Spinal cord (tissue), 10 donors: ENCODE results near the gene TMEM120B. TPM values are rescaled to one million over a fixed set of nuclear protein-coding genes. Genes with fewer than 3 reads are reported as not detected.
A peak's percentile ranks its signal among the peaks of the same experiment; 100 is the strongest.
"Not testable (repeated sequence)": the region's sequence is repeated elsewhere in the genome, so short reads cannot be mapped to it uniquely, and the experiment has no call there.

ENCODE experiments used
- DNase-seq, 6 donors: peaks; one replicate each; pipeline versions ENCODE4 v3.0.0 to v3.0.0-alpha.2; 2013 to 2015; ENCODE audit warnings: low spot score in 6 of 6, low read depth in 4 of 6
- H3K27ac ChIP-seq: one replicate; pipeline ENCODE4 v1.5.1; 2013; ENCODE audit warnings: low read depth, low read length, control low read depth
- H3K27me3 ChIP-seq: one replicate; pipeline ENCODE4 v1.6.1; 2013; ENCODE audit warnings: low read length; ENCODE audit not compliant: control insufficient read depth, insufficient read depth
- H3K36me3 ChIP-seq: one replicate; pipeline ENCODE4 v1.6.1; 2013; ENCODE audit warnings: low read length; ENCODE audit not compliant: control insufficient read depth, insufficient read depth
- H3K4me1 ChIP-seq: one replicate; pipeline ENCODE4 v1.6.1; 2013; ENCODE audit warnings: low read length; ENCODE audit not compliant: control insufficient read depth, insufficient read depth
- H3K4me3 ChIP-seq: one replicate; pipeline ENCODE4 v1.5.1; 2013; ENCODE audit warnings: low read depth, low read length, control low read depth
- H3K9me3 ChIP-seq: one replicate; pipeline ENCODE4 v1.6.1; 2013; ENCODE audit warnings: low read length; ENCODE audit not compliant: control insufficient read depth, insufficient read depth
- WGBS: methylation state at CpG from one replicate; pipeline ENCODE4 v1.1.5; 2013; ENCODE audit warnings: missing lambda C conversion rate; ENCODE audit not compliant: insufficient coverage; 5-methylcytosine and 5-hydroxymethylcytosine counted together
- polyA plus RNA-seq, 2 donors: library from polyadenylated mRNA; unstranded; fragments of 120-200 nt; gene quantifications; one replicate each; pipeline ENCODE4 v1.2.1, GENCODE V29; 2013; ENCODE audit not compliant: insufficient read length in 2 of 2
- total RNA-seq, 2 donors: library from RNA; depleted of rRNA in 1 of 2; stranded (reverse); fragments of 120-200 nt in 1 of 2; fragments of >200 nt in 1 of 2; gene quantifications; one replicate each; pipeline versions ENCODE4 v1.2.3 to v1.2.4, GENCODE V29; 2013 to 2014
- donor health status: healthy.

The TMEM120B gene
- total and polyA plus RNA-seq, 4 donors = 6.1 to 22.2 (median 9.7) TPM

DNA sequence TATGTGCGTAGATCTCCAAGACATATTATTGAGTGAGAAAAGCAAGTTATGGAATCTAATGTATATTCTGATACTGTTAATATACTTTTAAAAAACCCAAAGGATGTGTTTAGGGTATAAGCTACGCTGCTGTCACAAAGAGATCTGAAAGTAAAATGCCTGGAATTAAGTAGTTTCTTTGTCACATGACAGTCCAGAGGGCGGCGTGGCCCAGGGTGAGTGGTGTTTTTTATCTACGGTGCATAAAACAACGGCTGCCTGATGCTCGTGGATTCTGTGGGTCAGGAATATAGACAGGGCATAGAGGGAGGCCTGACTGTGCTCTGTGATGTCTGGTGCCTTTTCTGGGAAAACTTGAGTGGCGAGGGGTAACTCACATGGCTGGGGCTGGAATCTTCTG lies 21.3 kb downstream of the TMEM120B start:
- no peak for DNase-seq
- no peaks in the 10 kb centered on the region for H3K27me3 ChIP-seq
- 59% methylated on average over 6 of the region's 8 CpGs for WGBS
- H3K36me3 ChIP-seq = no peaks in the 10 kb centered on the region
- no peak overlapping the region for H3K27ac ChIP-seq
- no peak overlapping the region for H3K4me3 ChIP-seq
- no peaks in the 10 kb centered on the region for H3K4me1 ChIP-seq
- H3K9me3 ChIP-seq = no peaks in the 10 kb centered on the region

GRCh38 chr12:121738340-121738858 lies 25.8 kb downstream of the TMEM120B start:
- Histone ChIP-seq H3K4me1 (no peaks in the 10 kb centered on the region), H3K9me3 (no peaks in the 10 kb centered on the region), H3K4me3 (no peak overlapping the region), H3K27me3 (no peaks in the 10 kb centered on the region), H3K27ac (no peak overlapping the region), H3K36me3 (no peaks in the 10 kb centered on the region)
- WGBS = 92% methylated on average over 6 of the region's 9 CpGs
- no peak for DNase-seq

GRCh38 chr12:121740847-121741246 lies 28.3 kb downstream of the TMEM120B start:
- WGBS = no CpG with 5 or more reads among the region's 4 CpGs

DNA sequence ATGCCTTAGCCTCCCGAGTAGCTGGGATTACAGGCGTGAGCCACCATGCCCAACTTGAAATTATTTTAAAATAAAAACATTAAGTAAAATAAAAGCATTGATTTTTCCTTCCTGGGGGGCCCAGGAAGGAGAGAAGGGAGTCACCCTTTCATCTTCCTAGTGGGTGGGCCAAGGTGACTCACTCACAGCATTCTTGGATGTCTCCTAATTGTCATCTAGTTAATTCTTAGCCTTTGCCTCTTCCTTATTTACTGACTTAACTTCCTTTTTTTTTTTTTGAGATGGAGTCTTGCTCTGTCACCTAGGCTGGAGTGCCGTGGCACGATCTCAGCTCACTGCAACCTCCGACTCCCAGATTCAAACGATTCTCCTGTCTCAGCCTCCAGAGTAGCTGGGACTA lies 29.2 kb downstream of the TMEM120B start:
- no peak for DNase-seq
- no peaks in the 10 kb centered on the region for H3K9me3 ChIP-seq
- H3K36me3 ChIP-seq = peaks cover 9% of the 10 kb centered on the region
- H3K4me3 ChIP-seq = no peak overlapping the region
- no peaks in the 10 kb centered on the region for H3K27me3 ChIP-seq
- H3K27ac ChIP-seq = no peak overlapping the region
- WGBS = no CpG with 5 or more reads among the region's 6 CpGs
- no peaks in the 10 kb centered on the region for H3K4me1 ChIP-seq

More at GRCh38 chr12:121740847-121741246, 28.3 kb downstream of the TMEM120B start:
- Histone ChIP-seq H3K9me3 (no peaks in the 10 kb centered on the region), H3K27ac (no peak overlapping the region), H3K36me3 (peaks cover 9% of the 10 kb centered on the region), H3K27me3 (no peaks in the 10 kb centered on the region), H3K4me3 (no peak overlapping the region), H3K4me1 (no peaks in the 10 kb centered on the region)
- peak in 2 of 6 donors; percentile 12 to 58 for DNase-seq

GRCh38 chr12:121745545-121745944 lies 33.0 kb downstream of the TMEM120B start:
- not testable (repeated sequence) for H3K9me3 ChIP-seq, H3K27me3 ChIP-seq, H3K4me1 ChIP-seq, H3K27ac ChIP-seq, H3K4me3 ChIP-seq, DNase-seq
- peaks cover 26% of the 10 kb centered on the region for H3K36me3 ChIP-seq
- WGBS = 100% methylated on average over 2 of the region's 5 CpGs

DNA sequence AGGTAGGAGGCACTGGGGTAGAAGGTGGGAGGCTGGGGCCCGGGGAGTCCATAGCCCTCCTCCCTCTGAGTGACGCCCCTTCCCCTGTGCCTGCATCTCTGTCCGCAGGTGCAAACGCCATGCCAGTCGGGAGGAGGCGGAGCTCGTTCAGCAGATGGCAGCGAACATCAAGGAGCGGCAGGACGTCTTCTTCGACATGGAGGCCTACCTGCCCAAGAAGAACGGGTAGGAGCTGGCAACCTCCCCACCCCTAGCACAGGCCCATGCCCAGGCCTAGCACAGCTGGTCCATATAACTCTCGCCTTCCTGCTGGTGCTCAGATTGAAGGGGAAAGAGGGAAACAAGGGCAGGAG lies 35.6 kb downstream of the TMEM120B start:
- DNase-seq = peak in 1 of 6 donors; percentile 57

GRCh38 chr12:121748571-121749265 lies 36.2 kb downstream of the TMEM120B start:
- peak in 2 of 6 donors; percentile 21 to 45 for DNase-seq
- no peak overlapping the region for H3K27ac ChIP-seq

More for the DNA sequence above, 35.6 kb downstream of the TMEM120B start:
- no peaks in the 10 kb centered on the region for H3K9me3 ChIP-seq
- no peak overlapping the region for H3K27ac ChIP-seq
- H3K4me1 ChIP-seq = peaks cover 11% of the 10 kb centered on the region
- H3K27me3 ChIP-seq = no peaks in the 10 kb centered on the region
- WGBS = 59% methylated on average over 6 of the region's 13 CpGs
- H3K4me3 ChIP-seq = no peak overlapping the region
- H3K36me3 ChIP-seq = peaks cover 43% of the 10 kb centered on the region

GRCh38 chr12:121749267-121749666 lies 36.7 kb downstream of the TMEM120B start:
- Histone ChIP-seq H3K4me1 (peaks cover 22% of the 10 kb centered on the region), H3K9me3 (no peaks in the 10 kb centered on the region), H3K27me3 (no peaks in the 10 kb centered on the region), H3K27ac (no peak overlapping the region), H3K36me3 (peaks cover 46% of the 10 kb centered on the region), H3K4me3 (no peak overlapping the region)
- no peak for DNase-seq
- 84% methylated on average over 4 of the region's 10 CpGs for WGBS

More at GRCh38 chr12:121748571-121749265, 36.2 kb downstream of the TMEM120B start:
- Histone ChIP-seq H3K36me3 (peaks cover 45% of the 10 kb centered on the region), H3K4me3 (no peak overlapping the region), H3K4me1 (peaks cover 16% of the 10 kb centered on the region), H3K27me3 (no peaks in the 10 kb centered on the region), H3K9me3 (no peaks in the 10 kb centered on the region)
- 69% methylated on average over 10 of the region's 17 CpGs for WGBS

- H3K9me3 ChIP-seq = no peaks in the 10 kb centered on the region
- no peak overlapping the region for H3K27ac ChIP-seq
- peaks cover 31% of the 10 kb centered on the region for H3K4me1 ChIP-seq
- H3K27me3 ChIP-seq = no peaks in the 10 kb centered on the region
- no peak for DNase-seq
- no peak overlapping the region for H3K4me3 ChIP-seq
- 100% methylated on average over 1 of the region's 1 CpG for WGBS
- H3K36me3 ChIP-seq = peaks cover 39% of the 10 kb centered on the region
Observed at GRCh38 chr12:121750507-121750955, 38.0 kb downstream of the TMEM120B start.

- Histone ChIP-seq H3K4me1 (peaks cover 31% of the 10 kb centered on the region), H3K27ac (no peak overlapping the region), H3K9me3 (no peaks in the 10 kb centered on the region), H3K27me3 (no peaks in the 10 kb centered on the region), H3K4me3 (no peak overlapping the region), H3K36me3 (peaks cover 39% of the 10 kb centered on the region)
- no CpG with 5 or more reads among the region's 1 CpG for WGBS
- DNase-seq = no peak
Observed at GRCh38 chr12:121751034-121751433, 38.5 kb downstream of the TMEM120B start.
